K562 (cell line): ENCODE measurements around the gene ZNF691. TPM values are rescaled to one million over a fixed set of nuclear protein-coding genes. Genes with fewer than 3 reads are reported as not detected.
A peak's percentile ranks its signal among the peaks of the same experiment; 100 is the strongest.

Experiments
- BCOR ChIP-seq: fragments of 450-650 bp; IDR thresholded peaks from 2 replicates; pipeline ENCODE4 v1.6.1; 2016
- CHD4 ChIP-seq: fragments of 200-600 bp; sonication (generic); IDR thresholded peaks from 3 replicates; pipeline ENCODE4 v1.6.1; 2012; ENCODE audit warnings: low read depth, mild to moderate bottlenecking, mixed read lengths, low read length, inconsistent platforms; ENCODE audit not compliant: insufficient read depth, insufficient replicate concordance, poor library complexity, severe bottlenecking
- L3MBTL2 ChIP-seq: fragments of 450-650 bp; IDR thresholded peaks from 2 replicates; pipeline ENCODE4 v1.6.1; 2016; ENCODE audit warnings: mild to moderate bottlenecking, moderate library complexity
- MEIS2 ChIP-seq: fragments of 450-650 bp; IDR thresholded peaks from 2 replicates; pipeline ENCODE4 v1.6.1; 2014; ENCODE audit warnings: mild to moderate bottlenecking; ENCODE audit not compliant: partially characterized antibody
- NR4A1 ChIP-seq, 2 experiments: fragments of 250-450 bp in 1 of 2; fragments of 450-650 bp in 1 of 2; sonication (Bioruptor Pico) in 1 of 2; IDR thresholded peaks; 2 replicates each; pipeline versions ENCODE4 v1.4.0 to v1.6.1; 2016 to 2020; ENCODE audit warnings: mild to moderate bottlenecking in 2 of 2, missing compliant biosample characterization in 1 of 2, missing genetic modification characterization in 1 of 2, moderate library complexity in 1 of 2
- PHB2 ChIP-seq: fragments of 450-650 bp; IDR thresholded peaks from 2 replicates; pipeline ENCODE4 v1.6.1; 2017; ENCODE audit warnings: low read depth
- SRSF9 ChIP-seq: fragments of 200-400 bp; formaldehyde crosslinking; IDR thresholded peaks from 2 replicates; pipeline ENCODE4 v1.6.1; 2017; ENCODE audit warnings: low read depth, low read length, borderline replicate concordance
- ZFX ChIP-seq: sonication (generic); formaldehyde crosslinking; IDR thresholded peaks from 2 replicates; pipeline ENCODE4 v1.8.0; 2022; ENCODE audit warnings: mild to moderate bottlenecking, missing genetic modification reagents, moderate library complexity
- polyA plus RNA-seq, 8 experiments: library from polyadenylated mRNA; depleted of rRNA in 4 of 8; stranded (reverse) in 5 of 8; unstranded in 3 of 8; fragments of >200 nt; fragmentation: Nextera tagmentation in 2 of 8; fragmentation: Illumina TruSeq in 1 of 8; extraction: Ambion mirVana in 2 of 8; extraction: Trizol in 1 of 8; gene quantifications; 2 replicates each; pipeline versions ENCODE4 v1.2.1 to v1.2.3, GENCODE V29; 2011 to 2014; ENCODE audit warnings: inconsistent platforms in 1 of 8, missing spikeins in 1 of 8
- total RNA-seq, 7 experiments: library from RNA; depleted of rRNA in 6 of 7; stranded (reverse); fragments of >200 nt in 6 of 7; fragmentation: Illumina TruSeq in 2 of 7; extraction: Trizol in 2 of 7; gene quantifications; 2 replicates each; pipeline versions ENCODE4 v1.2.1 to v1.2.3, GENCODE V29; 2011 to 2021; ENCODE audit warnings: low replicate concordance in 1 of 7
- TF ChIP-seq, protein P1 (sequence below), 2 experiments: fragments of 450-650 bp; formaldehyde crosslinking in 1 of 2; IDR thresholded peaks; 2 replicates each; pipeline versions ENCODE4 v1.4.0 to v1.6.1; 2014 to 2020; ENCODE audit warnings: mild to moderate bottlenecking in 2 of 2, borderline replicate concordance in 1 of 2, low read depth in 1 of 2
- TF ChIP-seq, protein P2 (sequence below): fragments of 450-650 bp; IDR thresholded peaks from 2 replicates; pipeline ENCODE4 v1.6.1; 2017; ENCODE audit warnings: antibody characterized with exemption
- TF ChIP-seq, protein P3 (sequence below), 2 experiments: fragments of 450-650 bp; IDR thresholded peaks; 2 replicates each; pipeline ENCODE4 v1.6.1; 2018; ENCODE audit warnings: mild to moderate bottlenecking in 2 of 2, low read depth in 1 of 2; ENCODE audit not compliant: partially characterized antibody in 2 of 2

Gene ZNF691
- total and polyA plus RNA-seq, 9 of the 15 experiments (the other 6 are each of a cell fraction or from before 2014, with no cell fraction given): 10.7 to 30.4 (median 14.8) TPM

DNA sequence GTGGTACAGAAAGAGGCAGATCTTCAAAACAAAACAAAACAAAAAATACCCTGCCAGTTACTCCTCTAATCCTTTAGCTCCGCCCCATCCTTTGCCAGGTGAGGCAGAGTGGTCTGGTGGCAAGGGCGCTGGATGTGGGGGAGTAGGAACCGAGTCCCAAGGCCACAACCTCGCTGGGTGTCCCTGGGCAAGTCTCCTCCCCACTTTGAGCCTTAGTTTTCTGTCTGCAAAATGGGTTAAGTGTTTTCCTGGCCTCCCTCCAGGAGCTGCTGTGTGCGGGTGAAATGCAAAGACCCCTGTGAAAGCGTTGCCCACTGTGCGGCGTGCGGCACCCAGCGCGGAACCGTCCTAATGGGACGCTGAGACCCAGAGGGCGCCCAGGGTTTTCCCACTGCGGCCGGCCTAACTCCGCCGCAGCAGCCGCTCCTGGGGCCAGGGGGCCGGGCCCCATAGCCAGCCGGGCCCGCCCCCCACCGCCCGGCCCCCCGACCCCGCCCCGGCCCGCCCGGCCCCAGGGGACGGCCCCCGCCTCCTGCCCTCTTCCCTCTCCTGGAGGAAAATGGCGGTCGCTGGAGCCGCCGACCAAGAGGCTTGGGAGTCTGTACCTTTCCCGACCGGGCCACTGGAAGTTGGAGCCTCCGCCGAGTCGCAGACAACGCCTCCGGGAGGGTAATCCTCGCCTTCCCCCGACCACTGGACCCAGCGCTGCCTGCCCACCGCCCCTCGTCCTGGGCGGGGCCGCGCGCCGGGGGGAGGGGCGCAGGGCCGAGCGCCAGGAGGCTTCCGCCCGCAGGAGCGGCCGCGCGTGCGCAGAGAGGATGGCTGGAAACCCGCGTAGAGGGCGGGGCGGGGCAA lies 29.6 kb upstream of the ZNF691 start, which contains the start of the genes ERMAP and SVBP (continued):
- TF ChIP-seq, protein P1, sequence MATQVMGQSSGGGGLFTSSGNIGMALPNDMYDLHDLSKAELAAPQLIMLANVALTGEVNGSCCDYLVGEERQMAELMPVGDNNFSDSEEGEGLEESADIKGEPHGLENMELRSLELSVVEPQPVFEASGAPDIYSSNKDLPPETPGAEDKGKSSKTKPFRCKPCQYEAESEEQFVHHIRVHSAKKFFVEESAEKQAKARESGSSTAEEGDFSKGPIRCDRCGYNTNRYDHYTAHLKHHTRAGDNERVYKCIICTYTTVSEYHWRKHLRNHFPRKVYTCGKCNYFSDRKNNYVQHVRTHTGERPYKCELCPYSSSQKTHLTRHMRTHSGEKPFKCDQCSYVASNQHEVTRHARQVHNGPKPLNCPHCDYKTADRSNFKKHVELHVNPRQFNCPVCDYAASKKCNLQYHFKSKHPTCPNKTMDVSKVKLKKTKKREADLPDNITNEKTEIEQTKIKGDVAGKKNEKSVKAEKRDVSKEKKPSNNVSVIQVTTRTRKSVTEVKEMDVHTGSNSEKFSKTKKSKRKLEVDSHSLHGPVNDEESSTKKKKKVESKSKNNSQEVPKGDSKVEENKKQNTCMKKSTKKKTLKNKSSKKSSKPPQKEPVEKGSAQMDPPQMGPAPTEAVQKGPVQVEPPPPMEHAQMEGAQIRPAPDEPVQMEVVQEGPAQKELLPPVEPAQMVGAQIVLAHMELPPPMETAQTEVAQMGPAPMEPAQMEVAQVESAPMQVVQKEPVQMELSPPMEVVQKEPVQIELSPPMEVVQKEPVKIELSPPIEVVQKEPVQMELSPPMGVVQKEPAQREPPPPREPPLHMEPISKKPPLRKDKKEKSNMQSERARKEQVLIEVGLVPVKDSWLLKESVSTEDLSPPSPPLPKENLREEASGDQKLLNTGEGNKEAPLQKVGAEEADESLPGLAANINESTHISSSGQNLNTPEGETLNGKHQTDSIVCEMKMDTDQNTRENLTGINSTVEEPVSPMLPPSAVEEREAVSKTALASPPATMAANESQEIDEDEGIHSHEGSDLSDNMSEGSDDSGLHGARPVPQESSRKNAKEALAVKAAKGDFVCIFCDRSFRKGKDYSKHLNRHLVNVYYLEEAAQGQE (IDR thresholded peaks at IDR 0.05; ENCODE audit: borderline replicate concordance): peak; percentile 35; the same call in 1 of the 2 replicates
- TF ChIP-seq, protein P1 (CRISPR knock-in tag; IDR thresholded peaks at IDR 0.05; ENCODE audit: low read depth): 0 out of 2 replicates have a peak, but pooled peaks have one; percentile 34
- TF ChIP-seq MEIS2 (peak; percentile 72), ZFX (CRISPR knock-in tag) (peak; percentile 84), NR4A1 (CRISPR knock-in tag; IDR thresholded peaks at IDR 0.05) (no peak), NR4A1 (tag; IDR thresholded peaks at IDR 0.05) (no peak), CHD4 (peak; percentile 73), BCOR (peak; percentile 91), L3MBTL2 (0 out of 2 replicates have a peak, but pooled peaks have one; percentile 28), SRSF9 (no peak), PHB2 (no peak)
- TF ChIP-seq, protein P2, sequence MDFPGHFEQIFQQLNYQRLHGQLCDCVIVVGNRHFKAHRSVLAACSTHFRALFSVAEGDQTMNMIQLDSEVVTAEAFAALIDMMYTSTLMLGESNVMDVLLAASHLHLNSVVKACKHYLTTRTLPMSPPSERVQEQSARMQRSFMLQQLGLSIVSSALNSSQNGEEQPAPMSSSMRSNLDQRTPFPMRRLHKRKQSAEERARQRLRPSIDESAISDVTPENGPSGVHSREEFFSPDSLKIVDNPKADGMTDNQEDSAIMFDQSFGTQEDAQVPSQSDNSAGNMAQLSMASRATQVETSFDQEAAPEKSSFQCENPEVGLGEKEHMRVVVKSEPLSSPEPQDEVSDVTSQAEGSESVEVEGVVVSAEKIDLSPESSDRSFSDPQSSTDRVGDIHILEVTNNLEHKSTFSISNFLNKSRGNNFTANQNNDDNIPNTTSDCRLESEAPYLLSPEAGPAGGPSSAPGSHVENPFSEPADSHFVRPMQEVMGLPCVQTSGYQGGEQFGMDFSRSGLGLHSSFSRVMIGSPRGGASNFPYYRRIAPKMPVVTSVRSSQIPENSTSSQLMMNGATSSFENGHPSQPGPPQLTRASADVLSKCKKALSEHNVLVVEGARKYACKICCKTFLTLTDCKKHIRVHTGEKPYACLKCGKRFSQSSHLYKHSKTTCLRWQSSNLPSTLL: no peak
- TF ChIP-seq, protein P3, sequence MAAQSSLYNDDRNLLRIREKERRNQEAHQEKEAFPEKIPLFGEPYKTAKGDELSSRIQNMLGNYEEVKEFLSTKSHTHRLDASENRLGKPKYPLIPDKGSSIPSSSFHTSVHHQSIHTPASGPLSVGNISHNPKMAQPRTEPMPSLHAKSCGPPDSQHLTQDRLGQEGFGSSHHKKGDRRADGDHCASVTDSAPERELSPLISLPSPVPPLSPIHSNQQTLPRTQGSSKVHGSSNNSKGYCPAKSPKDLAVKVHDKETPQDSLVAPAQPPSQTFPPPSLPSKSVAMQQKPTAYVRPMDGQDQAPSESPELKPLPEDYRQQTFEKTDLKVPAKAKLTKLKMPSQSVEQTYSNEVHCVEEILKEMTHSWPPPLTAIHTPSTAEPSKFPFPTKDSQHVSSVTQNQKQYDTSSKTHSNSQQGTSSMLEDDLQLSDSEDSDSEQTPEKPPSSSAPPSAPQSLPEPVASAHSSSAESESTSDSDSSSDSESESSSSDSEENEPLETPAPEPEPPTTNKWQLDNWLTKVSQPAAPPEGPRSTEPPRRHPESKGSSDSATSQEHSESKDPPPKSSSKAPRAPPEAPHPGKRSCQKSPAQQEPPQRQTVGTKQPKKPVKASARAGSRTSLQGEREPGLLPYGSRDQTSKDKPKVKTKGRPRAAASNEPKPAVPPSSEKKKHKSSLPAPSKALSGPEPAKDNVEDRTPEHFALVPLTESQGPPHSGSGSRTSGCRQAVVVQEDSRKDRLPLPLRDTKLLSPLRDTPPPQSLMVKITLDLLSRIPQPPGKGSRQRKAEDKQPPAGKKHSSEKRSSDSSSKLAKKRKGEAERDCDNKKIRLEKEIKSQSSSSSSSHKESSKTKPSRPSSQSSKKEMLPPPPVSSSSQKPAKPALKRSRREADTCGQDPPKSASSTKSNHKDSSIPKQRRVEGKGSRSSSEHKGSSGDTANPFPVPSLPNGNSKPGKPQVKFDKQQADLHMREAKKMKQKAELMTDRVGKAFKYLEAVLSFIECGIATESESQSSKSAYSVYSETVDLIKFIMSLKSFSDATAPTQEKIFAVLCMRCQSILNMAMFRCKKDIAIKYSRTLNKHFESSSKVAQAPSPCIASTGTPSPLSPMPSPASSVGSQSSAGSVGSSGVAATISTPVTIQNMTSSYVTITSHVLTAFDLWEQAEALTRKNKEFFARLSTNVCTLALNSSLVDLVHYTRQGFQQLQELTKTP (IDR thresholded peaks at IDR 0.05; ENCODE audit: low read depth in 1 of 2, partially characterized antibody in 2 of 2): no peak
